H1 (cell line): ENCODE results near the gene METTL9. TPM values are rescaled to one million over a fixed set of nuclear protein-coding genes. Genes with fewer than 3 reads are reported as not detected.
"Not testable (repeated sequence)": the region's sequence is repeated elsewhere in the genome, so short reads cannot be mapped to it uniquely, and the experiment has no call there.

Experiments
- CTCF ChIA-PET: fragments of 300-600 bp; sonication (Branson Sonifier 250); formaldehyde crosslinking; loops from one replicate; lab custom pipeline; 2021; ENCODE audit not compliant: partially characterized antibody; lab: Charles Lee
- POLR2A ChIA-PET: fragments of 300-600 bp; sonication (Branson Sonifier 250); formaldehyde crosslinking; loops from one replicate; lab custom pipeline; 2021; ENCODE audit warnings: inconsistent platforms; ENCODE audit not compliant: partially characterized antibody; lab: Charles Lee
- DNase-seq, 2 experiments: peaks; one replicate each; pipeline versions ENCODE4 v3.0.0 to v3.0.0-alpha.2; 2010 to 2022; ENCODE audit warnings: low spot score in 2 of 2, low read depth in 1 of 2, mixed read lengths in 1 of 2
- FAIRE-seq: peaks from 2 replicates; lab custom pipeline; 2011; peaks lifted over from hg19 to GRCh38; lab: Jason Lieb, UNC
- H2AFZ ChIP-seq: 2 replicates; pipeline ENCODE4 v1.8.1; 2012; ENCODE audit warnings: low read length, inconsistent platforms
- H2AK5ac ChIP-seq: 2 replicates; pipeline ENCODE4 v1.6.1; 2013; ENCODE audit warnings: low read depth, low read length
- H2BK120ac ChIP-seq: replicated peaks from 2 replicates; pipeline ENCODE3; 2013; ENCODE audit warnings: low read depth, low read length, inconsistent platforms
- H2BK12ac ChIP-seq: 2 replicates; pipeline ENCODE4 v1.6.1; 2013; ENCODE audit warnings: low read depth, low read length
- H2BK15ac ChIP-seq: 2 replicates; pipeline ENCODE4 v1.6.1; 2013; ENCODE audit warnings: low read length
- H2BK20ac ChIP-seq: 2 replicates; pipeline ENCODE4 v1.6.1; 2013; ENCODE audit warnings: low read length
- H2BK5ac ChIP-seq: 2 replicates; pipeline ENCODE4 v1.6.1; 2013; ENCODE audit warnings: low read depth, low read length
- H3K14ac ChIP-seq: 2 replicates; pipeline ENCODE4 v1.6.1; 2013; ENCODE audit warnings: inconsistent platforms; ENCODE audit not compliant: insufficient read length
- H3K18ac ChIP-seq: 2 replicates; pipeline ENCODE4 v1.6.1; 2013; ENCODE audit warnings: low read length; ENCODE audit errors: extremely low read depth
- H3K23ac ChIP-seq: 2 replicates; pipeline ENCODE4 v1.6.1; 2013; ENCODE audit warnings: inconsistent platforms; ENCODE audit not compliant: insufficient read length
- H3K23me2 ChIP-seq: 2 replicates; pipeline ENCODE4 v1.6.1; 2013; ENCODE audit warnings: low read depth, low read length
- H3K27ac ChIP-seq: 2 replicates; pipeline ENCODE4 v1.6.1; 2011; ENCODE audit warnings: low read depth, low read length, inconsistent platforms
- H3K27me3 ChIP-seq, 4 experiments: replicated peaks in 1 of 4; 1 replicate in 1 of 4; 2 replicates in 3 of 4; pipeline versions ENCODE4 v1.6.1 to v1.8.1; 2011 to 2013; ENCODE audit warnings: low read length in 3 of 4, mild to moderate bottlenecking in 3 of 4, inconsistent platforms in 2 of 4, mixed read lengths in 2 of 4, moderate library complexity in 1 of 4; ENCODE audit not compliant: control insufficient read depth in 3 of 4, insufficient read depth in 3 of 4; ENCODE audit errors: extremely low read depth in 1 of 4
- H3K36me3 ChIP-seq, 4 experiments: 2 replicates each; pipeline versions ENCODE4 v1.6.1 to v1.8.1; 2011 to 2013; ENCODE audit warnings: mild to moderate bottlenecking in 4 of 4, low read length in 3 of 4, moderate library complexity in 2 of 4, control low read depth in 1 of 4, inconsistent platforms in 1 of 4; ENCODE audit not compliant: insufficient read depth in 4 of 4, control insufficient read depth in 2 of 4
- H3K4ac ChIP-seq: replicated peaks from 2 replicates; pipeline ENCODE3; 2013; ENCODE audit warnings: low read length, low read depth, mixed read lengths, inconsistent platforms; ENCODE audit not compliant: insufficient read length
- H3K4me1 ChIP-seq, 4 experiments: replicated peaks in 1 of 4; 1 replicate in 1 of 4; 2 replicates in 3 of 4; pipeline versions ENCODE4 v1.6.1 to v1.8.1; 2011 to 2013; ENCODE audit warnings: low read length in 3 of 4, inconsistent platforms in 2 of 4, mixed read lengths in 1 of 4; ENCODE audit not compliant: insufficient read depth in 4 of 4, control insufficient read depth in 3 of 4
- H3K4me2 ChIP-seq, 2 experiments: 2 replicates each; pipeline versions ENCODE4 v1.6.1 to v1.8.1; 2011 to 2013; ENCODE audit warnings: low read depth in 2 of 2, low read length in 2 of 2, control low read depth in 1 of 2, inconsistent platforms in 1 of 2, mild to moderate bottlenecking in 1 of 2; ENCODE audit not compliant: insufficient read depth in 1 of 2
- H3K4me3 ChIP-seq, 4 experiments: fragments of 200-600, 300-600 bp in 1 of 4; sonication (generic), shearing (Covaris generic), sonication (Bioruptor Twin) in 1 of 4; 2 replicates each; pipeline versions ENCODE4 v1.5.1 to v1.8.1; 2011 to 2016; ENCODE audit warnings: low read length in 4 of 4, low read depth in 3 of 4, control low read depth in 2 of 4, inconsistent platforms in 2 of 4, mild to moderate bottlenecking in 2 of 4, mixed read lengths in 1 of 4, moderate library complexity in 1 of 4; ENCODE audit not compliant: insufficient read depth in 2 of 4; ENCODE audit errors: extremely low read depth in 1 of 4
- H3K56ac ChIP-seq: replicated peaks from 2 replicates; pipeline ENCODE3; 2013; ENCODE audit warnings: low read depth, mild to moderate bottlenecking, mixed read lengths, low read length, inconsistent platforms; ENCODE audit not compliant: insufficient read length
- H3K79me1 ChIP-seq: 2 replicates; pipeline ENCODE4 v1.6.1; 2013; ENCODE audit warnings: low read depth, low read length, control low read depth
- H3K79me2 ChIP-seq, 2 experiments: 2 replicates each; pipeline versions ENCODE4 v1.6.1 to v1.8.1; 2012 to 2013; ENCODE audit warnings: low read length in 2 of 2, mild to moderate bottlenecking in 2 of 2, inconsistent platforms in 1 of 2; ENCODE audit not compliant: insufficient read depth in 2 of 2, control insufficient read depth in 1 of 2
- H3K9ac ChIP-seq, 4 experiments: replicated peaks in 1 of 4; 1 replicate in 1 of 4; 2 replicates in 3 of 4; pipeline versions ENCODE4 v1.6.1 to v1.8.1; 2011 to 2013; ENCODE audit warnings: low read depth in 3 of 4, low read length in 3 of 4, control low read depth in 2 of 4, mild to moderate bottlenecking in 2 of 4, moderate library complexity in 2 of 4, inconsistent platforms in 1 of 4; ENCODE audit errors: extremely low read depth in 1 of 4
- H3K9me3 ChIP-seq, 2 experiments: 2 replicates each; pipeline versions ENCODE4 v1.6.1 to v1.8.1; 2012 to 2013; ENCODE audit warnings: mild to moderate bottlenecking in 2 of 2, moderate library complexity in 2 of 2, control low read depth in 1 of 2, inconsistent platforms in 1 of 2, low read depth in 1 of 2, low read length in 1 of 2, mixed read lengths in 1 of 2; ENCODE audit not compliant: insufficient read depth in 2 of 2
- H4K20me1 ChIP-seq, 2 experiments: replicated peaks in 1 of 2; 2 replicates each; pipeline versions ENCODE3 to v1.8.1; 2011 to 2013; ENCODE audit warnings: inconsistent platforms in 2 of 2, low read length in 2 of 2, mild to moderate bottlenecking in 1 of 2; ENCODE audit not compliant: insufficient read depth in 2 of 2, control insufficient read depth in 1 of 2
- H4K5ac ChIP-seq: 2 replicates; pipeline ENCODE4 v1.6.1; 2013; ENCODE audit warnings: low read length, low read depth, mixed read lengths, inconsistent platforms; ENCODE audit not compliant: insufficient read length
- H4K8ac ChIP-seq: 2 replicates; pipeline ENCODE4 v1.8.0; 2013; ENCODE audit warnings: mild to moderate bottlenecking, moderate library complexity, low read length, inconsistent platforms; ENCODE audit not compliant: insufficient read depth; ENCODE audit errors: extremely low read depth
- H4K91ac ChIP-seq: replicated peaks from 2 replicates; pipeline ENCODE3; 2013; ENCODE audit warnings: low read length, mixed read lengths, inconsistent platforms; ENCODE audit not compliant: insufficient read length
- NRF1 ChIP-seq: IDR thresholded peaks from 2 replicates; pipeline ENCODE4 v1.6.1; 2011; ENCODE audit warnings: mild to moderate bottlenecking, low read depth, low read length, improper control_type of control experiment
- POU5F1 ChIP-seq: IDR thresholded peaks from 2 replicates; pipeline ENCODE4 v1.6.1; 2011; ENCODE audit warnings: low read depth, mild to moderate bottlenecking, low read length, moderate library complexity
- SP1 ChIP-seq: IDR thresholded peaks from 2 replicates; pipeline ENCODE4 v1.6.1; 2011; ENCODE audit warnings: low read depth, low read length
- SP2 ChIP-seq: IDR thresholded peaks from 2 replicates; pipeline ENCODE4 v1.6.1; 2012; ENCODE audit warnings: mild to moderate bottlenecking, low read length, inconsistent platforms
- WGBS, 2 experiments: shearing (Covaris generic) in 1 of 2; methylation state at CpG; one replicate each; pipeline versions ENCODE4 v1.1.6 to v1.1.7; 2013 to 2015; ENCODE audit warnings: low lambda C conversion rate in 2 of 2, mixed read lengths in 2 of 2, inconsistent platforms in 1 of 2, low coverage in 1 of 2, missing lambda C conversion rate in 1 of 2; ENCODE audit not compliant: insufficient replicate concordance in 2 of 2, insufficient coverage in 1 of 2, insufficient read length in 1 of 2; ENCODE audit errors: extremely low coverage in 1 of 2, missing lambda C conversion rate in 1 of 2; 5-methylcytosine and 5-hydroxymethylcytosine counted together
- polyA plus RNA-seq, 7 experiments: library from polyadenylated mRNA; depleted of rRNA in 3 of 7; stranded (reverse) in 5 of 7; unstranded in 2 of 7; fragments of >200 nt in 5 of 7; fragments of 200-250 nt in 2 of 7; gene quantifications; 1 replicate in 5 of 7; 2 replicates in 1 of 7; 4 replicates in 1 of 7; pipeline versions ENCODE4 v1.2.1 to v1.2.3, GENCODE V29; 2011 to 2013; ENCODE audit warnings: missing spikeins in 2 of 7, mixed read lengths in 2 of 7
- total RNA-seq: library from RNA; stranded (reverse); fragmentation: NEBNext Ultra II Directional; extraction: Animal tissue kit (Norgen Biotek cat#: 25700); gene quantifications from 2 replicates; pipeline ENCODE4 v1.2.1, GENCODE V29; 2021

Gene METTL9
- total and polyA plus RNA-seq, 2 of the 8 experiments (the other 6 are each of a cell fraction or from before 2014, with no cell fraction given): 45.4 to 112 TPM

DNA sequence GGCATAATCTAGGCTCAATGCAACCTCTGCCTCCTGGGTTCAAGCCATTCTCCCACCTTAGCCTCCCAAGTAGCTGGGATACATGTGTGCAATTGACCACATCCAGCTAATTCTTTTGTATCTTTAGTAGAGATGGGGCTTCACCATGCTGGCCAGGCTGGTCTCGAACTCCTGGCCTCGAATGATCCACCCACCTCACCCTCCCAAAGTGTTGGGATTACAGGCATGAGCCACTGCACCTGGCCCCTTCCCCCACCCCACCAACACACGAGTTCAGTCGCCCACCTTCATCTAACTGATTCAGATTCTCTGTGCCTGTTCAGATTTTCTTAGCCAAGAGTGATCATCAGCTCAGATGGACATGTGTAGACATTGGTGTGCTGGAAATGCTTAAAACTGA is 25.0 kb upstream of the METTL9 start:
- CTCF ChIA-PET: no interaction called here
- no peak overlapping the region for H2BK5ac ChIP-seq

DNA sequence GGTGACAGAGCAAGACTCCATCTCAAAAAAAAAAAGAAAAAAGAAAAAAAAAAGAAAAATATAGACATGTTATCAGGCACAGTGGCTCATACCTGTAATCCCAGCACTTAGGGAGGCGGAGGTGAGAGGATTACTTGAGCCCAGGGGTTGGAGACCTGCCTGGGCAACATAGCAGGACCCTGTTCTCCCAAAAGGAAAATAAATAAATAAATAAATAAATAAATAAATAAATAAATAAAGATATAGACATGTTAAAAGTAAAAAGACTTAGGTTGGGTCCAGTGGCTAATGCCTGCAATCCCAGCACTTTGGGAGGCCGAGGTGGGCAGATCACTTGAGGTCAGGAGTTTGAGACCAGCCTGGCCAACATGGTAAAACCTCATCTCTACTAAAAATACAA is 23.1 kb upstream of the METTL9 start:
- not testable (repeated sequence) for H2BK5ac ChIP-seq, H2AK5ac ChIP-seq, H2BK15ac ChIP-seq, H2BK120ac ChIP-seq, H3K36me3 ChIP-seq, H2BK12ac ChIP-seq, H3K56ac ChIP-seq, H3K4ac ChIP-seq, H2AFZ ChIP-seq, H3K14ac ChIP-seq, H4K5ac ChIP-seq, H4K20me1 ChIP-seq, H4K91ac ChIP-seq, H3K4me1 ChIP-seq, H3K27me3 ChIP-seq, H2BK20ac ChIP-seq, DNase-seq, H4K8ac ChIP-seq, FAIRE-seq, H3K23me2 ChIP-seq, H3K79me2 ChIP-seq, H3K18ac ChIP-seq, H3K9me3 ChIP-seq, H3K23ac ChIP-seq, H3K4me3 ChIP-seq, H3K9ac ChIP-seq, H3K27ac ChIP-seq, H3K4me2 ChIP-seq, H3K79me1 ChIP-seq
- ChIA-PET CTCF (interaction anchor here (1.1 kb wide), 1 partner anchor 12 kb away, joined by 4 read pairs; no protein-coding TSS in a partner anchor), POLR2A (interaction anchor here (0.6 kb wide), 1 partner anchor 22 kb away, joined by 4 read pairs; no protein-coding TSS in a partner anchor)
- WGBS, 2 experiments: 97% methylated on average over 2 of the region's 2 CpGs; no CpG with 5 or more reads in 1 of the 2 experiments

More for the DNA sequence above, 25.0 kb upstream of the METTL9 start:
- POLR2A ChIA-PET: no interaction called here
- no peak overlapping the region for H3K56ac ChIP-seq
- no peaks in the 10 kb centered on the region for H3K36me3 ChIP-seq
- H3K18ac ChIP-seq: no peak overlapping the region
- no peak overlapping the region for H2AFZ ChIP-seq
- no peaks in the 10 kb centered on the region for H3K23me2 ChIP-seq
- H3K27me3 ChIP-seq: no peaks in the 10 kb centered on the region
- DNase-seq: no peak
- H2BK15ac ChIP-seq: no peak overlapping the region
- TF ChIP-seq SP1 (no peak), NRF1 (no peak), SP2 (no peak), POU5F1 (no peak)
- H3K27ac ChIP-seq: no peak overlapping the region
- no peak overlapping the region for H4K91ac ChIP-seq
- no peaks in the 10 kb centered on the region for H3K79me1 ChIP-seq
- H3K4me1 ChIP-seq: no peaks in the 10 kb centered on the region
- no peak overlapping the region for H2AK5ac ChIP-seq
- no peak overlapping the region for H2BK20ac ChIP-seq
- no peak for FAIRE-seq
- H4K5ac ChIP-seq: no peak overlapping the region
- H4K20me1 ChIP-seq: no peaks in the 10 kb centered on the region
- no peak overlapping the region for H3K4me2 ChIP-seq
- H2BK120ac ChIP-seq: no peak overlapping the region
- no peaks in the 10 kb centered on the region for H3K79me2 ChIP-seq
- no peak overlapping the region for H3K4ac ChIP-seq
- H3K23ac ChIP-seq: no peak overlapping the region
- no peak overlapping the region for H3K14ac ChIP-seq
- H3K9ac ChIP-seq: no peak overlapping the region
- no peak overlapping the region for H2BK12ac ChIP-seq
- no peaks in the 10 kb centered on the region for H3K9me3 ChIP-seq
- H3K4me3 ChIP-seq: no peak overlapping the region
- WGBS, 2 experiments: 74% methylated on average over 4 of the region's 4 CpGs; no CpG with 5 or more reads in 1 of the 2 experiments
- no peak overlapping the region for H4K8ac ChIP-seq
